ENCODE measurements around the gene CYGB. TPM values are rescaled to one million over a fixed set of nuclear protein-coding genes. Genes with fewer than 3 reads are reported as not detected.

The CYGB gene
- total and polyA plus RNA-seq, 2 of the 13 experiments (the other 11 are each of a cell fraction or from before 2014, with no cell fraction given): 18.9 to 27.1 TPM

- TF ChIP-seq ZNF276 (CRISPR knock-in tag; IDR thresholded peaks at IDR 0.05; ENCODE audit: low read depth): no peak
- peak; percentile 92 for TF ChIP-seq RXRB (CRISPR knock-in tag; IDR thresholded peaks at IDR 0.05; ENCODE audit: borderline replicate concordance)
- TF ChIP-seq RBFOX2 (IDR thresholded peaks at IDR 0.05; ENCODE audit: low read depth, low read length): peak; percentile 49
- peak; percentile 100 for TF ChIP-seq ZSCAN25 (CRISPR knock-in tag; IDR thresholded peaks at IDR 0.05)
- TF ChIP-seq ISX (CRISPR knock-in tag; conservative IDR thresholded peaks at IDR 0.05): no peak
- TF ChIP-seq JUNB (CRISPR knock-in tag; IDR thresholded peaks at IDR 0.05; ENCODE audit: borderline replicate concordance): peak; percentile 96
- TF ChIP-seq HCFC1 (IDR thresholded peaks at IDR 0.05; ENCODE audit: low read depth, low read length): no peak
- TF ChIP-seq ZNF883 (CRISPR knock-in tag; IDR thresholded peaks at IDR 0.05; ENCODE audit: not compliant biosample characterization): no peak
- TF ChIP-seq THAP9 (CRISPR knock-in tag; IDR thresholded peaks at IDR 0.05; ENCODE audit: borderline replicate concordance): peak; percentile 37; the same call in 1 of the 2 replicates
- TF ChIP-seq PBX3 (CRISPR knock-in tag; IDR thresholded peaks at IDR 0.05; ENCODE audit: borderline replicate concordance): no peak
- 0 out of 2 replicates have a peak, but pooled peaks have one; percentile 51 for TF ChIP-seq ZNF280B (CRISPR knock-in tag; IDR thresholded peaks at IDR 0.05; ENCODE audit: borderline replicate concordance)
- TF ChIP-seq ZNF431 (CRISPR knock-in tag; IDR thresholded peaks at IDR 0.05; ENCODE audit: borderline replicate concordance, low read depth): no peak
- 0 out of 2 replicates have a peak, but pooled peaks have one; percentile 30 for TF ChIP-seq NR0B2 (CRISPR knock-in tag; IDR thresholded peaks at IDR 0.05)
- TF ChIP-seq ZNF572 (CRISPR knock-in tag; IDR thresholded peaks at IDR 0.05): no peak
- TF ChIP-seq POLR2AphosphoS2 (IDR thresholded peaks at IDR 0.05; ENCODE audit: low read depth, low read length): no peak
- TF ChIP-seq ARNT2 (CRISPR knock-in tag; IDR thresholded peaks at IDR 0.05; ENCODE audit: low read depth): peak; percentile 84
- 0 out of 2 replicates have a peak, but pooled peaks have one; percentile 33 for TF ChIP-seq CAMTA2 (CRISPR knock-in tag; IDR thresholded peaks at IDR 0.05; ENCODE audit: borderline replicate concordance)
- no peak for TF ChIP-seq ZNF513 (CRISPR knock-in tag; conservative IDR thresholded peaks at IDR 0.05)
- TF ChIP-seq MIXL1 (CRISPR knock-in tag; IDR thresholded peaks at IDR 0.05): no peak
Observed at GRCh38 chr17:76499267-76499667, 38.2 kb downstream of the CYGB start (continued).
